Neural progenitor cell (in vitro differentiated cells): Measurements from ENCODE around the gene UGT2B7. TPM values are rescaled to one million over a fixed set of nuclear protein-coding genes. Genes with fewer than 3 reads are reported as not detected.
"Not testable (repeated sequence)": the region's sequence is repeated elsewhere in the genome, so short reads cannot be mapped to it uniquely, and the experiment has no call there.

ENCODE experiments used
- DNase-seq: peaks from one replicate; pipeline ENCODE4 v3.0.0-alpha.2; 2016; ENCODE audit warnings: low spot score
- H2AFZ ChIP-seq: fragments of 200-600 bp; sonication (generic); replicated peaks from 2 replicates; pipeline ENCODE4 v1.6.1; 2016; ENCODE audit warnings: antibody characterized with exemption
- H3F3A ChIP-seq: fragments of 200-600 bp; sonication (generic); 2 replicates; pipeline ENCODE4 v1.6.1; 2016; ENCODE audit warnings: antibody characterized with exemption, low read depth
- H3K27ac ChIP-seq: fragments of 200-600 bp; sonication (generic); 2 replicates; pipeline ENCODE4 v1.5.1; 2016; ENCODE audit warnings: mild to moderate bottlenecking
- H3K27me3 ChIP-seq: fragments of 200-600 bp; sonication (generic); 2 replicates; pipeline ENCODE4 v1.6.1; 2016; ENCODE audit warnings: mild to moderate bottlenecking, moderate library complexity
- H3K36me3 ChIP-seq: fragments of 200-600 bp; sonication (generic); 2 replicates; pipeline ENCODE4 v1.5.1; 2016
- H3K4me1 ChIP-seq: fragments of 200-600 bp; sonication (generic); 2 replicates; pipeline ENCODE4 v1.6.1; 2016; ENCODE audit warnings: mixed run types
- H3K4me2 ChIP-seq: fragments of 200-600 bp; sonication (generic); 2 replicates; pipeline ENCODE4 v1.6.1; 2016
- H3K4me3 ChIP-seq: fragments of 200-600 bp; sonication (generic); 2 replicates; pipeline ENCODE4 v1.5.1; 2016
- H3K79me2 ChIP-seq: fragments of 200-600 bp; sonication (generic); 2 replicates; pipeline ENCODE4 v1.6.1; 2016; ENCODE audit warnings: low read depth
- H3K9ac ChIP-seq: fragments of 200-600 bp; sonication (generic); 2 replicates; pipeline ENCODE4 v1.6.1; 2016
- H3K9me3 ChIP-seq: fragments of 200-600 bp; sonication (generic); 2 replicates; pipeline ENCODE4 v1.5.1; 2016; ENCODE audit warnings: low read depth
- H4K20me1 ChIP-seq: fragments of 200-600 bp; sonication (generic); 2 replicates; pipeline ENCODE4 v1.6.1; 2016; ENCODE audit warnings: low read depth
- H3K27ac Mint-ChIP-seq: 3 replicates; pipeline ENCODE4 v1.8.0; 2021; ENCODE audit warnings: mixed read lengths
- H3K27me3 Mint-ChIP-seq: 2 replicates; pipeline ENCODE4 v1.8.0; 2022; ENCODE audit warnings: low read depth, mild to moderate bottlenecking, inconsistent platforms, moderate library complexity, mixed read lengths; ENCODE audit not compliant: insufficient read depth
- H3K36me3 Mint-ChIP-seq: 3 replicates; pipeline ENCODE4 v1.8.0; 2021; ENCODE audit warnings: mixed read lengths
- H3K4me1 Mint-ChIP-seq: 3 replicates; pipeline ENCODE4 v1.8.0; 2021; ENCODE audit warnings: mixed read lengths
- H3K4me3 Mint-ChIP-seq: 3 replicates; pipeline ENCODE4 v1.8.0; 2021; ENCODE audit warnings: mild to moderate bottlenecking, moderate library complexity, mixed read lengths
- H3K9me3 Mint-ChIP-seq: 3 replicates; pipeline ENCODE4 v1.8.0; 2020; ENCODE audit warnings: mixed read lengths
- CTCF ChIP-seq: fragments of 200-600 bp; sonication (generic); IDR thresholded peaks from 2 replicates; pipeline ENCODE4 v1.5.1; 2017; ENCODE audit warnings: antibody characterized with exemption, mild to moderate bottlenecking
- EZH2 ChIP-seq: fragments of 200-600 bp; sonication (generic); IDR thresholded peaks from 2 replicates; pipeline ENCODE4 v1.6.1; 2017; ENCODE audit warnings: antibody characterized with exemption, mild to moderate bottlenecking, moderate library complexity
- EZH2phosphoT487 ChIP-seq: fragments of 200-600 bp; sonication (generic); IDR thresholded peaks from 2 replicates; pipeline ENCODE4 v1.6.1; 2017; ENCODE audit warnings: antibody characterized with exemption
- total RNA-seq: library from RNA; depleted of rRNA; stranded (reverse); fragments of >200 nt; gene quantifications from 2 replicates; pipeline ENCODE4 v1.2.3, GENCODE V29; 2015; ENCODE audit warnings: low replicate concordance

The UGT2B7 gene
- total RNA-seq, result not detected in 2 replicates

- no peaks in the 10 kb centered on the region for H4K20me1 ChIP-seq
- Mint-ChIP-seq H3K27ac (peak within 1 kb of the TSS; percentile 5), H3K4me3 (no peak within 1 kb of the TSS), H3K9me3 (no peaks in the 10 kb centered on the region), H3K36me3 (no peaks in the 10 kb centered on the region), H3K4me1 (peaks cover 3% of the 10 kb centered on the region), H3K27me3 (no peaks in the 10 kb centered on the region)
- no peak for DNase-seq
- no peaks in the 10 kb centered on the region for H3K9me3 ChIP-seq
- no peaks in the 10 kb centered on the region for H3K36me3 ChIP-seq
- H3K9ac ChIP-seq, result no peak within 1 kb of the TSS
- no peak within 1 kb of the TSS for H3K4me3 ChIP-seq
- H3K79me2 ChIP-seq, result no peaks in the 10 kb centered on the region
- no peaks in the 10 kb centered on the region for H3F3A ChIP-seq
- no peaks in the 10 kb centered on the region for H3K4me1 ChIP-seq
- TF ChIP-seq EZH2 (no peak), CTCF (no peak), EZH2phosphoT487 (no peak)
- H3K4me2 ChIP-seq, result no peak within 1 kb of the TSS
- H3K27me3 ChIP-seq, result no peaks in the 10 kb centered on the region
- no peak within 1 kb of the TSS for H3K27ac ChIP-seq
- H2AFZ ChIP-seq, result no peak within 1 kb of the TSS
Observed at GRCh38 chr4:69096111-69096656, at the start of gene UGT2B7. Gene UGT2B7, plus strand, starts transcription at chr4:69096474. Its CDS starts 47 bp downstream, at chr4:69096521.

- H3K36me3 ChIP-seq, result no peaks in the 10 kb centered on the region
- H3K4me3 ChIP-seq, result no peak overlapping the region
- Mint-ChIP-seq H3K36me3 (no peaks in the 10 kb centered on the region), H3K27ac (no peak overlapping the region), H3K27me3 (no peaks in the 10 kb centered on the region), H3K9me3 (no peaks in the 10 kb centered on the region), H3K4me3 (no peak overlapping the region), H3K4me1 (peaks cover 21% of the 10 kb centered on the region)
- H3K79me2 ChIP-seq, result no peaks in the 10 kb centered on the region
- H3K9ac ChIP-seq, result no peak overlapping the region
- TF ChIP-seq CTCF (no peak), EZH2 (no peak), EZH2phosphoT487 (no peak)
- peaks cover 8% of the 10 kb centered on the region for H3K4me1 ChIP-seq
- H3K27ac ChIP-seq, result no peak overlapping the region
- no peak overlapping the region for H2AFZ ChIP-seq
- H3K9me3 ChIP-seq, result no peaks in the 10 kb centered on the region
- no peak for DNase-seq
- H3K4me2 ChIP-seq, result no peak overlapping the region
- no peaks in the 10 kb centered on the region for H4K20me1 ChIP-seq
- no peaks in the 10 kb centered on the region for H3K27me3 ChIP-seq
- H3F3A ChIP-seq, result no peaks in the 10 kb centered on the region
Observed at GRCh38 chr4:69049860-69050259, 46.4 kb upstream of the UGT2B7 start.

- not testable (repeated sequence) for H3K9me3 ChIP-seq, H3K79me2 ChIP-seq, H4K20me1 ChIP-seq, H3K36me3 Mint-ChIP-seq, H3K27me3 Mint-ChIP-seq, H3K4me3 Mint-ChIP-seq, H3K4me3 ChIP-seq, H3K36me3 ChIP-seq, H3K9me3 Mint-ChIP-seq, H3K9ac ChIP-seq, H3K4me1 ChIP-seq, H3F3A ChIP-seq, H3K27me3 ChIP-seq, H3K27ac ChIP-seq
- Histone ChIP-seq H2AFZ (peak overlapping the region; percentile 76), H3K4me2 (peak overlapping the region; percentile 23)
- DNase-seq, result peak; percentile 42
- Mint-ChIP-seq H3K4me1 (peaks cover 23% of the 10 kb centered on the region), H3K27ac (peak overlapping the region; percentile 97)
Observed at GRCh38 chr4:69050853-69051575, 45.3 kb upstream of the UGT2B7 start.

- Histone ChIP-seq H3K36me3 (no peaks in the 10 kb centered on the region), H3K9ac (no peak overlapping the region), H3K4me3 (no peak overlapping the region), H4K20me1 (no peaks in the 10 kb centered on the region), H3K4me2 (no peak overlapping the region), H3K79me2 (no peaks in the 10 kb centered on the region), H3K27ac (no peak overlapping the region), H3K9me3 (no peaks in the 10 kb centered on the region), H3K4me1 (peaks cover 8% of the 10 kb centered on the region), H3F3A (no peaks in the 10 kb centered on the region), H3K27me3 (no peaks in the 10 kb centered on the region), H2AFZ (no peak overlapping the region)
- no peaks in the 10 kb centered on the region for H3K36me3 Mint-ChIP-seq
- H3K4me1 Mint-ChIP-seq, result peaks cover 24% of the 10 kb centered on the region
- no peak for TF ChIP-seq EZH2phosphoT487
- H3K27me3 Mint-ChIP-seq, result no peaks in the 10 kb centered on the region
- DNase-seq, result no peak
- H3K4me3 Mint-ChIP-seq, result no peak overlapping the region
- peak overlapping the region; percentile 74 for H3K27ac Mint-ChIP-seq
- no peaks in the 10 kb centered on the region for H3K9me3 Mint-ChIP-seq
Observed at GRCh38 chr4:69051576-69051943, 44.7 kb upstream of the UGT2B7 start.

GRCh38 chr4:69053309-69053885 lies 42.9 kb upstream of the UGT2B7 start:
- H3K4me2 ChIP-seq, H3K27ac ChIP-seq, H3K9me3 ChIP-seq, H3K9ac ChIP-seq, H3K4me3 Mint-ChIP-seq, H4K20me1 ChIP-seq, H3K27me3 ChIP-seq, H3K9me3 Mint-ChIP-seq, H2AFZ ChIP-seq, H3K36me3 ChIP-seq, H3K27me3 Mint-ChIP-seq, H3K27ac Mint-ChIP-seq, H3K36me3 Mint-ChIP-seq, H3K79me2 ChIP-seq, H3K4me3 ChIP-seq: not testable (repeated sequence)
- DNase-seq, result peak; percentile 38
- peaks cover 13% of the 10 kb centered on the region for H3F3A ChIP-seq
- H3K4me1 ChIP-seq, result peaks cover 19% of the 10 kb centered on the region
- H3K4me1 Mint-ChIP-seq, result peaks cover 41% of the 10 kb centered on the region

- H3K27ac Mint-ChIP-seq, result not testable (repeated sequence)
- H3K4me1 Mint-ChIP-seq, result peaks cover 47% of the 10 kb centered on the region
Observed at GRCh38 chr4:69054033-69054432, 42.2 kb upstream of the UGT2B7 start.

More at GRCh38 chr4:69054033-69054432, 42.2 kb upstream of the UGT2B7 start:
- H3K27ac ChIP-seq, H2AFZ ChIP-seq, H3K27me3 ChIP-seq, H3K4me3 Mint-ChIP-seq, DNase-seq, H3K36me3 ChIP-seq, H4K20me1 ChIP-seq, H3K9ac ChIP-seq, H3K4me3 ChIP-seq, H3K9me3 Mint-ChIP-seq, H3K4me2 ChIP-seq, H3K79me2 ChIP-seq, H3K36me3 Mint-ChIP-seq, H3K9me3 ChIP-seq, H3K27me3 Mint-ChIP-seq: not testable (repeated sequence)
- Histone ChIP-seq H3K4me1 (peaks cover 22% of the 10 kb centered on the region), H3F3A (peaks cover 16% of the 10 kb centered on the region)
